AG09319 (cell line): ENCODE results near the gene TTC23L.
A peak's percentile ranks its signal among the peaks of the same experiment; 100 is the strongest.

Experiments
- DNase-seq: peaks from one replicate; pipeline ENCODE4 v3.0.0-alpha.2; 2010; ENCODE audit warnings: low read depth; ENCODE audit errors: extremely low read depth
- TF ChIP-seq, protein P1 (sequence below): IDR thresholded peaks from 2 replicates; pipeline ENCODE4 v1.5.1; 2011; ENCODE audit warnings: low read depth, mild to moderate bottlenecking, inconsistent platforms, low read length, moderate library complexity

The TTC23L gene

DNA sequence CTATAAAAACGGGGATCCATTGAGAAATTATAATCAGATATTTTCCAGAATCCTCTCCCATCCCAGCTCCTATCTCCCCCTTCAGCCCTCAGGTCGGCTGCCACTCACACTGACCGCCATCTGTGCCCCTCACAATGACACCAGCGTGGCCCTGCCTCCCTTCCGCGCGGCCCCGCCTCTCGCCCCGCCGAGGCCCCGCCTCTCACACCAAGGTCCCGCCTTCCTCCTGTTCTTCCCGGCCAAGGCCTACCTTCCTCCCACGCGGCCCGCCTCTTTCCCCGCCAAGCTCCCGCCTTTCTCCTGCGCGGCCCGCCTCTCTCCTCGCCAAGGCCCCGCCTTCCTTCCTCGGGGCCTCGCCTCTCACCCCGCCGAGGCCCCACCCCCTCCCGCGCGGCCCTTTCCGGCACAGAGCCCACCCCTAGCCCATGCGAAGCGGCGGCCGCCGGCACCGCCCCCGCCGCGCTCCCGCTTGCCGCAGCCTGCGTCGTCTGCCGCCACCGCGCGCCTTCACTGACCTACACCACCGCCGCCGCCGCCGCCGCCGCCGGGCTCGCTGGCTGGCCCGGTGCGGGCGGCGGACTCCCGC is 90.3 kb downstream of the TTC23L start, which contains the start of gene DNAJC21:
DNAJC21 (plus strand) TSS at position 426 of the 586 bp plus-strand sequence. CDS start 261 bp downstream, outside the sequence.
- TF ChIP-seq, protein P1, sequence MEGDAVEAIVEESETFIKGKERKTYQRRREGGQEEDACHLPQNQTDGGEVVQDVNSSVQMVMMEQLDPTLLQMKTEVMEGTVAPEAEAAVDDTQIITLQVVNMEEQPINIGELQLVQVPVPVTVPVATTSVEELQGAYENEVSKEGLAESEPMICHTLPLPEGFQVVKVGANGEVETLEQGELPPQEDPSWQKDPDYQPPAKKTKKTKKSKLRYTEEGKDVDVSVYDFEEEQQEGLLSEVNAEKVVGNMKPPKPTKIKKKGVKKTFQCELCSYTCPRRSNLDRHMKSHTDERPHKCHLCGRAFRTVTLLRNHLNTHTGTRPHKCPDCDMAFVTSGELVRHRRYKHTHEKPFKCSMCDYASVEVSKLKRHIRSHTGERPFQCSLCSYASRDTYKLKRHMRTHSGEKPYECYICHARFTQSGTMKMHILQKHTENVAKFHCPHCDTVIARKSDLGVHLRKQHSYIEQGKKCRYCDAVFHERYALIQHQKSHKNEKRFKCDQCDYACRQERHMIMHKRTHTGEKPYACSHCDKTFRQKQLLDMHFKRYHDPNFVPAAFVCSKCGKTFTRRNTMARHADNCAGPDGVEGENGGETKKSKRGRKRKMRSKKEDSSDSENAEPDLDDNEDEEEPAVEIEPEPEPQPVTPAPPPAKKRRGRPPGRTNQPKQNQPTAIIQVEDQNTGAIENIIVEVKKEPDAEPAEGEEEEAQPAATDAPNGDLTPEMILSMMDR, result no peak
- peak; percentile 92 for DNase-seq

DNA sequence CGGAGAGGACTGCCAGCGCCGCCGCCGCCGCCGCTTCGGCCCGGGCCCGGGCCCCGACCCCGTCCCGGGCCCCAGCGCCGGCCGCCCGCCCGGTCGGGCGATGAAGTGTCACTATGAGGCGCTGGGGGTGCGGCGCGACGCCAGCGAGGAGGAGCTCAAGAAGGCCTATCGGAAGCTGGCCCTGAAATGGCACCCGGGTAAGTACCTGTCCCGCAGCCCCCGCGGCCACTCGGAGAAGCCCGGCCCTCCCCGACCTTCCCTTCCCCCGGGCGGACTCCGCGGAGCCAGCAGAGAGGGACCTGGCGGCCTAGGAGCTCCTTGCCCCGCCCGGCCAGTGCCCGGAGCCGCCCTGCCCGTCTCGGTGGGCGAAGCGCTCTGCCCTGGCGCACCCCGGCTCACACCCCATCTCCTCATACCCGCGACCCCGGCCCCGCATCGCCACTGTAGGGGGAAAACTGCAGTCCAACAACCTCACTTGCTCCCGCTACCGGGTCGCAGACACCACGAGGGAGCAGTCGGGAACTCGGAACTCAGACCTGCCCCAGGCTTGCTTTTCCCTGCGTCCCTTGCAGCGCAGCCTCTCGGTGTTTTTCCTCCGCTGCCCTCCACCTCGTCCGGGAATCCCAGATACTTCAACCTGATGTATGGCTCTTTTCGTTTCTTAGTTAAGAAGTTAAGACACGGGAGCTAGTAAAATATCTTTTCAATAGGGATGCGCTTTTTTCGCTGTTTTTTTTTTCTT is 90.9 kb downstream of the TTC23L start:
- TF ChIP-seq, protein P1, result no peak
- DNase-seq, result peak; percentile 38

DNA sequence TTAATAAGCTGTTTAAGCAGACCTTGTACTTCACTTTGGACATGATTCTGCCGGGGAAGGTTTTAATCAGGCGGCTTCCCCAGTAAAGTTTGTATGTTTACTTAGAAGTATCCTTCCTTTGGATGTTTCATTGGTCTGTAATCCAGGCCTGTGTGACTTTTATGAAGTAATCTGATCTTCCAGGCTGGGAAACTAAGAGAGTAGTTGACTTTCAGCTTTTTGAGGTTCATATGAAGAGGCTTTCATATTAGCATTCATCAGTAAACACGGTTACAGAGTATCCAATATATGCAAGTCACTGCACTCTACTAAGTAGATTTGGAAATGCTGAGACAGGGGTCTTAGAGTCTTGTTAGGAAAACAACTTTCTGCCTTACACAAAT is 91.5 kb downstream of the TTC23L start:
- TF ChIP-seq, protein P1, result no peak
- DNase-seq, result no peak

DNA sequence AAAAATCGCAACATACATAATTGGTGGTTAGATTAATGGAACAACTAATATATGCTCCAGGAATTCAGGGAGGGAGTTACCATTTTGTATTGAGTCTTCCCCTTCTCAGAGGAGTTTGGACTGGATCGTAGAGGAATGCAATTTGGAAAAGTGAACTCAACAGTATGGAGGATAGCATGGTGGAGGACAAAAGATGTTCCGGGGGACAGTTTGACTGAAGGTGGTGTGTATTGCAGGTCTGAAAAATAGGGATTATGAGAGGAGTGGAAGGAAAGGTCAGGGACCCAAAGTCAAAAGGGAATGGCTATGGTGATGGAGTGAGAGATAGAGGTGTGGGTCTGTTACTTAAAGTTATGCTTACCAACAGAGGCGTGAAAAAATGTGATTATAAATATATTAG is 91.9 kb downstream of the TTC23L start:
- no peak for DNase-seq

DNA sequence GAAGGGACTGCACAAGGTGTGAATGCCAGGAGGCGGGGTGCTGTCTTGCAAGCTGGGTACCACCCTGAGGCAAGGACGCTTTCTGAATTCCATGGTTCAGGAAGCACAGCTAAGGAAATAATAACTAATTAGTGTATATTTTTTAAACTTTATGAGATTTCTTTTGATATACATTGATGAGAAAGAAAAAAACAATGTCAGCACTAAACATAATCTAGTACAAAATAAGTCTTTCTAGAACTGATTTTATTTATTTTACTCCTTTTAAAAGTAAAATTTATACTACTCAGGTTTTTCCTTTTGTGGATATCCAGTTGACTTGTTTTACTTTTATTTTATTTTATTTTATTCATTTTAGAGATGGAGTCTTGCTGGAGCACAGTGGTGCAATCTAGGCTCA is 94.0 kb downstream of the TTC23L start:
- DNase-seq, result no peak
- TF ChIP-seq, protein P1, result no peak

More for the DNA sequence above, 91.9 kb downstream of the TTC23L start:
- TF ChIP-seq, protein P1, result no peak

DNA sequence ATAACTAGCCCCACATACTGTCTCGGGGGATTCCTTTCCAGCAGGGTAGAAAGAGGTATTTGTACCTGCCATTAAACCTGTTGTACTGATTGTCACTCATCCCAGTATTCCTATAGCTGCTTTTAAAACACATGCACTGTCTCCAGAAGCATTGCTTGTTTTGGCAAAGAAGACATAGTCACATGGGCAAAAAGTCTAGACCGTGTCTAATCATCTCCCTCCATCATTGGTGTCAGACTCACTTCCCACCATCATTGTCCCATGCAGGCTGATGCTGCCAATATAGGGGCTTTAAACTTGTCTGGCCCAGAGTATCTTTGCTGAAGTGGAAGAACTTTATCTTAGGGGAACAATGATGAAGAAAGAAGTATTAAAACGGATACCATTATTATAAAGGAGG is 103.0 kb downstream of the TTC23L start:
- TF ChIP-seq, protein P1, result no peak
- no peak for DNase-seq

DNA sequence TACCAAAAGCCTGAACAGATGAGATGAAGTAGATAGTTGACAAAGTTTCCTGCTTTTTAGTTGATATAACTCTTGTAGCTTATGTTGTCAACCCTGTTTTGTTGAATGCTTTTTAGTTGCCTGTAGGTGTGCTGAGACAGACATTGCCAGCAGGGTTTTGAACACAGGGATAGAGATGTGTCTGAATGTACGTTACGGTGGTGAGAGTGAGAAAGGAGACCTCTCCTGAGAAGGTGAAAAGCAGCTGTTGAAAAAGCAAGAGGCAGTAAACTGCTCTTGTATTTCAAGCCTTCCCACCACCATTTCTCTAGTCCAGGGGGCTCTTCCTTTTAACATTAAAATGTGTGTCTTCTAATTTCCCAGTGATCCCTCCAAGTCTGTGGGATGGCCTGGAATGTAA is 105.1 kb downstream of the TTC23L start:
- no peak for DNase-seq
- TF ChIP-seq, protein P1, result no peak
